Esophagus squamous epithelium (tissue), 5 donors: ENCODE data around the gene PDZD7. TPM values are rescaled to one million over a fixed set of nuclear protein-coding genes. Genes with fewer than 3 reads are reported as not detected.

Experiments used
- DNase-seq: peaks from one replicate; lab custom pipeline; 2025; lab: John Stamatoyannopoulos, UW
- H3K27ac ChIP-seq, 4 donors: fragments of 200-600 bp; sonication (generic); one replicate each; pipeline ENCODE4 v1.5.1; 2016 to 2019; ENCODE audit warnings: mild to moderate bottlenecking in 1 of 4
- H3K27me3 ChIP-seq, 4 donors: fragments of 200-600 bp; sonication (generic); 1 replicate in 3 of 4; 2 replicates in 1 of 4; pipeline versions ENCODE4 v1.5.1 to v1.6.0; 2017 to 2021; ENCODE audit warnings: antibody characterized with exemption in 1 of 4
- H3K36me3 ChIP-seq, 3 donors: fragments of 200-600 bp; sonication (generic); one replicate each; pipeline ENCODE4 v1.5.1; 2016 to 2019
- H3K4me1 ChIP-seq, 3 donors: fragments of 200-600 bp; sonication (generic); one replicate each; pipeline ENCODE4 v1.5.1; 2017 to 2019
- H3K4me3 ChIP-seq, 4 donors: fragments of 200-600 bp; sonication (generic); 1 replicate in 3 of 4; 2 replicates in 1 of 4; pipeline ENCODE4 v1.5.1; 2016 to 2019; ENCODE audit warnings: mild to moderate bottlenecking in 2 of 4, moderate library complexity in 1 of 4
- H3K9me3 ChIP-seq, 3 donors: fragments of 200-600 bp; sonication (generic); one replicate each; pipeline ENCODE4 v1.5.1; 2016 to 2019
- POLR2A ChIP-seq, 4 donors: fragments of 450-650 bp; IDR thresholded peaks; one replicate each; pipeline ENCODE4 v1.6.1; 2017; ENCODE audit warnings: antibody characterized with exemption in 4 of 4, mild to moderate bottlenecking in 4 of 4, moderate library complexity in 3 of 4
- WGBS, 2 donors: methylation state at CpG; one replicate each; pipeline ENCODE4 v1.1.5; 2018; 5-methylcytosine and 5-hydroxymethylcytosine counted together
- intact Hi-C: fragments of 100-400 bp; cut with DNase I; formaldehyde crosslinking; loops from one replicate; pipeline ENCODE4 v1.15.0; 2022
- total RNA-seq, 4 donors: library from RNA; depleted of rRNA; stranded (reverse); fragments of >200 nt; gene quantifications; one replicate each; pipeline ENCODE4 v1.1.0, GENCODE V29; 2016
- TF ChIP-seq, protein P1 (sequence below), 6 experiments: fragments of 450-650 bp in 4 of 6; fragments of 200-600 bp in 2 of 6; sonication (generic) in 2 of 6; IDR thresholded peaks; one replicate each; pipeline ENCODE4 v1.5.1; 2016 to 2019; ENCODE audit warnings: antibody characterized with exemption in 6 of 6, mild to moderate bottlenecking in 4 of 6, moderate library complexity in 4 of 6
- donor health status: DM: yes; HTN: yes; CAD: no.

PDZD7 gene
- total RNA-seq, 4 donors from 2014 or later = 0.19 to 0.29 (median 0.26) TPM; not detected in 1

DNA sequence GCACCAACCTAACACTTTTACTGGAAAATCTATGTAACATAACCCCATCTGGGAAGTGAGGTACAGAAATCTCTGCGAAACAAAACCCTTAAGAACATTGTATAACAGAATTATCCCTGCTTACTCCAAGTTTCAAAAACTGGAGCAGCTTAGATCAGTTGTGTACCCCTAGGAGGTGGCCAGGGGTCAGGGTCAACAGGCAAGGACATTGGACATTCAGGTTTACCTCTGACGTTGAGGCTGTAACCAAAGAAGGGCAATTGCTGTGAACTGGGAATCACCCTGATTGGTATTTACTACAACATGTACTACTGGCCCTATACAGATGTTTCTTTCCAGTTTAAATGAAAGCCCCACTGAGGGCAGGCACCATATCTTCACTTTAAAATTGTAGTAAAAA, 13.2 kb upstream of the PDZD7 start:
- intact Hi-C loops = no loop called here
- Histone ChIP-seq H3K4me3 (no peak overlapping the region), H3K27ac (no peak overlapping the region), H3K9me3 (no peaks in the 10 kb centered on the region), H3K4me1 (peaks cover 10 to 51% (median 21%) of the 10 kb centered on the region in 3 donors), H3K36me3 (peaks cover 0 to 13% (median 3%) of the 10 kb centered on the region in 3 donors), H3K27me3 (peaks cover 0 to 38% (median 14%) of the 10 kb centered on the region in 4 donors)
- TF ChIP-seq POLR2A (IDR thresholded peaks at IDR 0.05) = no peak
- TF ChIP-seq, protein P1, sequence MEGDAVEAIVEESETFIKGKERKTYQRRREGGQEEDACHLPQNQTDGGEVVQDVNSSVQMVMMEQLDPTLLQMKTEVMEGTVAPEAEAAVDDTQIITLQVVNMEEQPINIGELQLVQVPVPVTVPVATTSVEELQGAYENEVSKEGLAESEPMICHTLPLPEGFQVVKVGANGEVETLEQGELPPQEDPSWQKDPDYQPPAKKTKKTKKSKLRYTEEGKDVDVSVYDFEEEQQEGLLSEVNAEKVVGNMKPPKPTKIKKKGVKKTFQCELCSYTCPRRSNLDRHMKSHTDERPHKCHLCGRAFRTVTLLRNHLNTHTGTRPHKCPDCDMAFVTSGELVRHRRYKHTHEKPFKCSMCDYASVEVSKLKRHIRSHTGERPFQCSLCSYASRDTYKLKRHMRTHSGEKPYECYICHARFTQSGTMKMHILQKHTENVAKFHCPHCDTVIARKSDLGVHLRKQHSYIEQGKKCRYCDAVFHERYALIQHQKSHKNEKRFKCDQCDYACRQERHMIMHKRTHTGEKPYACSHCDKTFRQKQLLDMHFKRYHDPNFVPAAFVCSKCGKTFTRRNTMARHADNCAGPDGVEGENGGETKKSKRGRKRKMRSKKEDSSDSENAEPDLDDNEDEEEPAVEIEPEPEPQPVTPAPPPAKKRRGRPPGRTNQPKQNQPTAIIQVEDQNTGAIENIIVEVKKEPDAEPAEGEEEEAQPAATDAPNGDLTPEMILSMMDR (IDR thresholded peaks at IDR 0.05) = no peak
- no peak for DNase-seq
- 88% methylated on average over 2 of the region's 2 CpGs for WGBS, 2 donors

DNA sequence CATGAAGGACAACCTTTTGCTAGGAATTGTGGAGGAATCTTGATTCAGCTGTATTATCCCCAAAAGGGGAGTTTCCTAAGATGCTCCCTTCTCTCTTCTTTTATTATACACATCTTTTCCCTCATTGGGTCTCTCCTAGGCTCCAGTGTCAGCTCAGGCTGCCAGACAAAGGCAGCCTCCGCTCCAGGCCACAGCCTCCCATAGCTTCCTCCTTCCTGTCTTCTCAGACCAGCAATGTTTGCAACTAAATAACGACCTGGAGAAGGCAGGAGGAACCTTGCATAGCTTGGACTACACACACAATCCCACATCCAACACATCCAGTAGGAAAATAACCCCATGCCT, 12.4 kb upstream of the PDZD7 start:
- H3K27me3 ChIP-seq = peaks cover 0 to 31% (median 11%) of the 10 kb centered on the region in 4 donors
- no peaks in the 10 kb centered on the region for H3K9me3 ChIP-seq
- peak overlapping the region; percentile 35 to 61 (median 55) for H3K4me3 ChIP-seq
- intact Hi-C loops = no loop called here
- TF ChIP-seq POLR2A (IDR thresholded peaks at IDR 0.05) = no peak
- TF ChIP-seq, protein P1 (IDR thresholded peaks at IDR 0.05) = no peak
- 13 to 23% methylated on average over 2 of the region's 2 CpGs for WGBS, 2 donors
- H3K4me1 ChIP-seq = peaks cover 10 to 43% (median 19%) of the 10 kb centered on the region in 3 donors
- peak overlapping the region; percentile 84 to 93 (median 88) for H3K27ac ChIP-seq
- no peak for DNase-seq
- peaks cover 0 to 21% (median 5%) of the 10 kb centered on the region in 3 donors for H3K36me3 ChIP-seq

- DNase-seq = peak; percentile 80
- H3K36me3 ChIP-seq = peaks cover 0 to 26% (median 10%) of the 10 kb centered on the region in 3 donors
- H3K27me3 ChIP-seq = peaks cover 0 to 25% (median 6%) of the 10 kb centered on the region in 4 donors
- intact Hi-C loops = no loop called here
- no peaks in the 10 kb centered on the region for H3K9me3 ChIP-seq
- 1 to 3% methylated on average over 34 to 36 of the region's 40 CpGs for WGBS, 2 donors
- peaks cover 10 to 38% (median 15%) of the 10 kb centered on the region in 3 donors for H3K4me1 ChIP-seq
- H3K4me3 ChIP-seq = peak overlapping the region; percentile 35 to 61 (median 55)
- TF ChIP-seq POLR2A (IDR thresholded peaks at IDR 0.05) = no peak
- TF ChIP-seq, protein P1 (IDR thresholded peaks at IDR 0.05) = peak in 1 of 6 experiments; percentile 5
- peak overlapping the region; percentile 84 to 93 (median 88) for H3K27ac ChIP-seq
These were observed 11.9 kb upstream of the PDZD7 start for GRCh38 chr10:101042667-101043362.

GRCh38 chr10:101042118-101042517, 11.2 kb upstream of the PDZD7 start:
- TF ChIP-seq, protein P1 (IDR thresholded peaks at IDR 0.05) = no peak
- TF ChIP-seq POLR2A (IDR thresholded peaks at IDR 0.05) = no peak
- Histone ChIP-seq H3K4me1 (peaks cover 10 to 31% (median 15%) of the 10 kb centered on the region in 3 donors), H3K27me3 (peaks cover 0 to 18% (median under 1%) of the 10 kb centered on the region in 4 donors), H3K36me3 (peaks cover 0 to 33% (median 17%) of the 10 kb centered on the region in 3 donors), H3K27ac (peak overlapping the region; percentile 84 to 93 (median 88)), H3K9me3 (no peaks in the 10 kb centered on the region), H3K4me3 (peak overlapping the region; percentile 35 to 61 (median 55))
- intact Hi-C loops = no loop called here
- WGBS, 2 donors = 50 to 52% methylated on average over 4 of the region's 4 CpGs
- DNase-seq = no peak

- H3K4me3 ChIP-seq = no peak overlapping the region
- H3K9me3 ChIP-seq = no peaks in the 10 kb centered on the region
- H3K27ac ChIP-seq = peak overlapping the region in 2 of 4 donors; percentile 87 to 89
- peaks cover 3 to 41% (median 24%) of the 10 kb centered on the region in 3 donors for H3K36me3 ChIP-seq
- DNase-seq = no peak
- intact Hi-C loops = no loop called here
- WGBS, 2 donors = 4 to 21% methylated on average over 3 to 5 of the region's 6 CpGs
- peaks cover 0 to 10% (median 0%) of the 10 kb centered on the region in 4 donors for H3K27me3 ChIP-seq
- TF ChIP-seq, protein P1 (IDR thresholded peaks at IDR 0.05) = peak; percentile 55 to 85 (median 80)
- no peak for TF ChIP-seq POLR2A (IDR thresholded peaks at IDR 0.05)
- H3K4me1 ChIP-seq = peaks cover 10 to 27% (median 15%) of the 10 kb centered on the region in 3 donors
These were observed 10.4 kb upstream of the PDZD7 start for GRCh38 chr10:101041252-101041761.
